CD4-positive, alpha-beta T cell (primary cell): ENCODE data around the gene RAB32. TPM values are rescaled to one million over a fixed set of nuclear protein-coding genes. Genes with fewer than 3 reads are reported as not detected.
A peak's percentile ranks its signal among the peaks of the same experiment; 100 is the strongest.

Experiments used
- ATAC-seq: fragments of 200-7000 bp; cut with Tn5 transposase; one replicate; pipeline ENCODE4 v1.10.0; 2022; ENCODE audit warnings: mild to moderate bottlenecking; ENCODE audit not compliant: poor library complexity
- CTCF ChIA-PET: fragments of 350-600 bp; sonication (Branson Sonifier 250); formaldehyde crosslinking; loops from one replicate; lab custom pipeline; 2021; ENCODE audit warnings: antibody characterized with exemption, inconsistent platforms; lab: Charles Lee
- POLR2A ChIA-PET: fragments of 350-600 bp; sonication (Branson Sonifier 250); formaldehyde crosslinking; loops from one replicate; lab custom pipeline; 2021; ENCODE audit warnings: antibody characterized with exemption, inconsistent platforms; lab: Charles Lee
- DNase-seq, 14 experiments: peaks; one replicate each; pipeline ENCODE4 v3.0.0-alpha.2; 2013 to 2020; ENCODE audit warnings: mixed read lengths in 2 of 14
- H3K27ac ChIP-seq, 2 donors: one replicate each; pipeline versions ENCODE4 v1.5.1 to v1.7.0; 2013; ENCODE audit warnings: low read length in 2 of 2, low read depth in 1 of 2, mild to moderate bottlenecking in 1 of 2
- H3K27me3 ChIP-seq, 2 experiments: 1 replicate in 1 of 2; 2 replicates in 1 of 2; pipeline versions ENCODE4 v1.6.1 to v1.7.0; 2013; ENCODE audit warnings: low read length in 2 of 2, control low read depth in 1 of 2, mild to moderate bottlenecking in 1 of 2, moderate library complexity in 1 of 2; ENCODE audit not compliant: insufficient read depth in 2 of 2, control insufficient read depth in 1 of 2
- H3K36me3 ChIP-seq: one replicate; pipeline ENCODE4 v1.6.1; 2013; ENCODE audit warnings: low read length, control low read depth; ENCODE audit not compliant: insufficient read depth
- H3K4me1 ChIP-seq: one replicate; pipeline ENCODE4 v1.6.1; 2013; ENCODE audit warnings: low read length, control low read depth; ENCODE audit not compliant: insufficient read depth
- H3K4me3 ChIP-seq: one replicate; pipeline ENCODE4 v1.5.1; 2013; ENCODE audit warnings: mild to moderate bottlenecking, low read length, moderate library complexity
- H3K9me3 ChIP-seq, 2 experiments: 1 replicate in 1 of 2; 2 replicates in 1 of 2; pipeline versions ENCODE4 v1.6.1 to v1.7.0; 2013; ENCODE audit warnings: low read length in 2 of 2, mild to moderate bottlenecking in 2 of 2, control low read depth in 1 of 2, moderate library complexity in 1 of 2; ENCODE audit not compliant: control insufficient read depth in 1 of 2, insufficient read depth in 1 of 2
- H3K27ac Mint-ChIP-seq: one replicate; pipeline ENCODE4 v1.8.0; 2020; ENCODE audit warnings: mixed read lengths
- H3K27me3 Mint-ChIP-seq: one replicate; pipeline ENCODE4 v1.8.0; 2021; ENCODE audit warnings: mixed read lengths
- H3K36me3 Mint-ChIP-seq: one replicate; pipeline ENCODE4 v1.8.0; 2021; ENCODE audit warnings: low read depth, mixed read lengths
- H3K4me1 Mint-ChIP-seq: one replicate; pipeline ENCODE4 v1.8.0; 2021; ENCODE audit warnings: low read depth, mixed read lengths
- H3K4me3 Mint-ChIP-seq: one replicate; pipeline ENCODE4 v1.8.0; 2020; ENCODE audit warnings: mild to moderate bottlenecking, mixed read lengths
- H3K9me3 Mint-ChIP-seq: one replicate; pipeline ENCODE4 v1.8.0; 2020; ENCODE audit warnings: mixed read lengths
- CTCF ChIP-seq: fragments of 200-600 bp; IDR thresholded peaks from one replicate; pipeline ENCODE4 v1.8.0; 2022; ENCODE audit warnings: antibody characterized with exemption, mild to moderate bottlenecking
- intact Hi-C, 2 experiments: fragments of 100-400 bp; cut with DNase I in 1 of 2; cut with micrococcal nuclease in 1 of 2; formaldehyde crosslinking; loops; one replicate each; pipeline versions ENCODE4 v1.15.1 to v1.9.0; 2023 to 2025; cut with DNase I, micrococcal nuclease
- total RNA-seq, 174 experiments: library from RNA in 2 of 174; stranded (reverse) in 2 of 174; gene quantifications; one replicate each; pipeline ENCODE4 v1.2.3 and lab custom pipeline; 2021 to 2026

Gene RAB32
- total RNA-seq, 2 experiments from 2014 or later, result 0.44 to 0.47 TPM

DNA sequence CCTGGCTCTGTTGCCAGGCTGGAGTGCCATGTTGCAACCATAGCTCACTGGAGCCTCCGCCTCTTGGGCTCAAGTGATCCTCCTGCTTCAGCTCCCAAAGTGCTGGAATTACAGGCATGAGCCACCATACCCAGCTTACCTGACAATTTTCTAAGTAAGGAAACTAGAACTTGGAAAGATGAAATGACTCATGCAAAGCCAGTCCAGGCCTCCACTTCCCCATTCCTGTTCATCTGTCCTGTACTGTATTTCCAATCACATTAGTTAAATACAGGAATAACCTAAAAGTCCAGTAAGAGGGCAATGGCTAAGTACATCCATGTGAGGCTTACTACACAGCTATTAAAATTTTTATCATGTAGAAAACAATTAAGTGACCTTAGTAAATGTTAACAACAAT, 46.9 kb downstream of the RAB32 start:
- H3K4me3 Mint-ChIP-seq, result no peak overlapping the region
- no peaks in the 10 kb centered on the region for H3K36me3 Mint-ChIP-seq
- no peak overlapping the region for H3K27ac Mint-ChIP-seq
- H3K9me3 ChIP-seq, result no peaks in the 10 kb centered on the region
- no peak for TF ChIP-seq CTCF
- ChIA-PET CTCF (no interaction called here), POLR2A (no interaction called here)
- no peaks in the 10 kb centered on the region for H3K27me3 ChIP-seq
- H3K27me3 Mint-ChIP-seq, result peaks cover 3% of the 10 kb centered on the region
- no peak overlapping the region for H3K4me3 ChIP-seq
- no peaks in the 10 kb centered on the region for H3K9me3 Mint-ChIP-seq
- DNase-seq, result peak in 1 of 14 experiments; percentile 7
- H3K27ac ChIP-seq, result no peak overlapping the region
- no peaks in the 10 kb centered on the region for H3K4me1 ChIP-seq
- H3K4me1 Mint-ChIP-seq, result no peaks in the 10 kb centered on the region
- ATAC-seq, result no peak
- intact Hi-C loops, result no loop called here
- no peaks in the 10 kb centered on the region for H3K36me3 ChIP-seq

DNA sequence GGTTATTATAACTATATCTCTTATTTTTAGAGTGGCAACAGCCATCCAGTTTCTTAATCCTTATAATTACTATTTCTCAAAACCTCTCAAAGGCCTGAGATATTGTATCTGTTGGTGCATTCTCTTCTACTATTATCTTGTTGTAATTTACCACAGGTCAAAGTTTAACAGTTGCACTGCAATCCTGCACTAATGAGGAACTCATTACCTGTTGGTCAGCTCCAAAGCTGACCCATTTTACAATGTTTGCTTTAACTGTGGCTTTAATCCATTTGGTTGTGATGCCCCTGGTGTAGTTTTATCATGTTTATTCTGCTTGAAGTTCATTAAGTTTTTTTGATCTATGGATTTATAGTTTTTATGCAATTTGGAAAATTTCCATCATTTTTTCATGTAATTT, 48.8 kb downstream of the RAB32 start:
- Mint-ChIP-seq H3K36me3 (no peaks in the 10 kb centered on the region), H3K9me3 (no peaks in the 10 kb centered on the region), H3K27ac (no peak overlapping the region), H3K4me3 (no peak overlapping the region), H3K4me1 (no peaks in the 10 kb centered on the region), H3K27me3 (peaks cover 7% of the 10 kb centered on the region)
- Histone ChIP-seq H3K27ac (no peak overlapping the region), H3K4me3 (no peak overlapping the region), H3K36me3 (no peaks in the 10 kb centered on the region), H3K27me3 (no peaks in the 10 kb centered on the region), H3K4me1 (no peaks in the 10 kb centered on the region), H3K9me3 (no peaks in the 10 kb centered on the region)
- DNase-seq (no peak), ATAC-seq (no peak)
- CTCF ChIA-PET, result no interaction called here
- intact Hi-C loops, result no loop called here
- no peak for TF ChIP-seq CTCF
- POLR2A ChIA-PET, result no interaction called here

- Mint-ChIP-seq H3K9me3 (no peaks in the 10 kb centered on the region), H3K36me3 (no peaks in the 10 kb centered on the region), H3K27ac (no peak overlapping the region), H3K4me1 (peaks cover 2% of the 10 kb centered on the region), H3K4me3 (no peak overlapping the region), H3K27me3 (peaks cover 9% of the 10 kb centered on the region)
- H3K27ac ChIP-seq, result no peak overlapping the region
- peak in 2 of 14 experiments; percentile 13 to 14 for DNase-seq
- H3K36me3 ChIP-seq, result no peaks in the 10 kb centered on the region
- no peaks in the 10 kb centered on the region for H3K9me3 ChIP-seq
- ChIA-PET POLR2A (no interaction called here), CTCF (no interaction called here)
- H3K27me3 ChIP-seq, result no peaks in the 10 kb centered on the region
- no peak for ATAC-seq
- no peak overlapping the region for H3K4me3 ChIP-seq
- intact Hi-C loops, result no loop called here
- TF ChIP-seq CTCF, result no peak
- H3K4me1 ChIP-seq, result peaks cover 1% of the 10 kb centered on the region
Observed at GRCh38 chr6:146593986-146594385, 50.4 kb downstream of the RAB32 start.
